ENCODE data around the gene SPIRE1.

Gene SPIRE1

DNA sequence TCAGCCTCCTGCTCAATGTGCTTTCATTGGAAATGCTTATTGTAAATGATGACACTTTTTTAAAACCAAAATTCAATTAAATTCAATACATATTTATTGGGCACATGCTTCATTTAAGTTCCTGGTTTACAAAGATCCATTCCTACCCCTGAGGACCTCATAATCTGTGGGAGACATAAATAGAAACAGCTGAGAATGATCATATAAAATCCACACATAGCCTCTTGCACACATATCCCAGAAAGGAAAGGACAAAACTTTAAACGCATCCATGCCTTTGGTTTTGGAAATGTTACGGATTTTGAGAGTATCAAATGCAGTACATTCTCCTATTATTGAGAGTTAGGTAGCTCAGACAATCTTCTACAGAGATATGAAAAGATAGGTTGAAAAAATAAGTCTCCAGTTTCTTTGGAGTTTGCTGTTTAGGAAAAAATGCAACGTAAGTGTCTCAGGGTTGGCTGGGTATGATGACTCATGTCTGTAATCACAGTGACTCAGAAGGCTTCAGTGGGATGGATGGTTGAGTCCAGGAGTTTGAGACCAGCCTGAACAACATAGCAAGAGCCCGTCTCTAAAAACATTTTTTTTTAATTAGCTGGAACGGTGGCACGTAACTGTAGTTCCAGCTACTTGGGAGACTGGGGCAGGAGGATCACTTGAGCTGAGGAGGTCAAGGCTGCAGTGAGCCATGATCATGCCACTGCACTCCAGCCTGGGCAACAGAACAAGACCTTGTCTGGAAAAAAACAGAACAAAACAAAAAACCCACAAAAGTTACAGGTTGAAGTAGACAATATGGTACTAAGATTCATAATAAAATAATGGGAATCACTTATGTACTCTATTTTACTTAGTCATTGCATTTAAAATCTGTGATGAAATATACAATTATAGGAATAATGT, 254.1 kb downstream of the SPIRE1 start:
- Histone ChIP-seq H3K9me3 (ENCODE audit: insufficient read depth, low read depth, low read length) (no peaks in the 10 kb centered on the region), H3K27me3 (ENCODE audit: insufficient read depth, low read length) (peaks cover 34% of the 10 kb centered on the region), H3K4me3 (ENCODE audit: low read length) (no peak overlapping the region), H3K9ac (ENCODE audit: low read depth, low read length) (no peak overlapping the region), H3K4me1 (ENCODE audit: insufficient read depth, low read length) (0 out of 2 replicates have a peak, but pooled peaks cover 3% of the 10 kb centered on the region), H3K27ac (ENCODE audit: low read length) (no peak overlapping the region), H3K36me3 (ENCODE audit: insufficient read depth, low read depth, low read length) (no peaks in the 10 kb centered on the region)

DNA sequence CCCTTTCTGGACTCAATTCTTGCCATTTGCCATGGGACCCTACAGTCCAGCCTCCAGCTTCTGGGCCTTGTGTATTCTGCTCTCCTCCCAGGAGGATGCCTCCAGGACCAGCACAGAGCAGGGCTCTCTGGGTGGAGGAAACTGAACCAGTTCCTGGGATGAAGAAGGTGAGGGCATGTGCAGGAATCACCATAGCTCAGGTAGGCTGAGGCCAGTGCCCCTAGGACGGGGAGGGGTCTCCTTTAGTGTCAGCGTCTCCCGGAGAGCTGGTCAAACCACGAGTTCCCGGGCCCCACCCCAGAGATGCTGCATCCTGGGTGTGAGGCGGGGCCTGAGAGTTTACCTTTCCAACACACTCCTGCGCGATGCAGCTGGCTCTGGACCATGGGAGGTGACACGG, 256.0 kb downstream of the SPIRE1 start:
- Histone ChIP-seq H3K4me3 (ENCODE audit: low read length) (no peak overlapping the region), H3K27me3 (ENCODE audit: insufficient read depth, low read length) (peaks cover 21% of the 10 kb centered on the region), H3K27ac (ENCODE audit: low read length) (no peak overlapping the region), H3K36me3 (ENCODE audit: insufficient read depth, low read depth, low read length) (no peaks in the 10 kb centered on the region), H3K9ac (ENCODE audit: low read depth, low read length) (no peak overlapping the region), H3K4me1 (ENCODE audit: insufficient read depth, low read length) (0 out of 2 replicates have a peak, but pooled peaks cover 3% of the 10 kb centered on the region), H3K9me3 (ENCODE audit: insufficient read depth, low read depth, low read length) (no peaks in the 10 kb centered on the region)

DNA sequence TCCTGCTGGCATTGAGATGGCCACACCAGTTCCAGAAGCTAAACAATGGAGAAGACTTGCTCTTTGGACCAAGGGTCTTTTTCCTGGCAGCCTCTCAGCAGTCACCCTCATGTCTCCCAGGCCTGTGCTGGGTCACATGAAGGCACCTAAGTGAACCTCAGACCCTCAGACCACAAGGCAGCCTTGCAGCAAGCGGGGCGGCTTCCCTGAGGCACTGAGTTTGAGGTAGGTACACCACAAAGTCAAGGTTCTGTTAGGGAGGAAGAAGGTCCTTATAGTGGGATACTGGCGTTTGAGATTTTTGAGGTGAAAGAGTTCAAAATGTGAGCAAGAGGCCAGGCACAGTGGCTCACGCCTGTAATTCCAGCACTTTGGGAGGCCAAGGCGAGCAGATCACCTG, 258.7 kb downstream of the SPIRE1 start:
- H3K4me1 ChIP-seq (ENCODE audit: insufficient read depth, low read length): 0 out of 2 replicates have a peak, but pooled peaks cover 3% of the 10 kb centered on the region
- no peaks in the 10 kb centered on the region for H3K27me3 ChIP-seq (ENCODE audit: insufficient read depth, low read length)
- H3K27ac ChIP-seq (ENCODE audit: low read length): no peak overlapping the region
- no peaks in the 10 kb centered on the region for H3K9me3 ChIP-seq (ENCODE audit: insufficient read depth, low read depth, low read length)
- H3K36me3 ChIP-seq (ENCODE audit: insufficient read depth, low read depth, low read length): no peaks in the 10 kb centered on the region
- no peak overlapping the region for H3K4me3 ChIP-seq (ENCODE audit: low read length)
- no peak overlapping the region for H3K9ac ChIP-seq (ENCODE audit: low read depth, low read length)

DNA sequence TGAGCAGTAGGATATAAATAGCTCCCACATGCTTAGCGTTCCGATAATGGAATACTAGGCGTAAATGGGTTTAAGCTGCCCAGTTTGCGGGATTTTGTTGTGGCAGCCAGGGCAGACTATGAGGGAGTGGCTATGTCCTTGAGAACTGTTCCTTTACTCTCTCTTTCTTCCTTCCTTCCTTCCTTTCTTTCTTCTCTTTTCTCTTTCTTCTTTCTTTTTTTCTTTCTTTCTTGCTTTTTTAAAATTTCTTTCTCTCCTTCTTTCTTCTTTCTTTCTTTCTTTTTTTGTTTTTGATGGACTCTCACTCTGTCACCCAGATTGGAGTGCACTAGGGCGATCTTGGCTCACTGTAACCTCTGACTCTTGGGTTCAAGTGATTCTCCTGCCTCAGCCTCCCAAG, 259.3 kb downstream of the SPIRE1 start:
- H3K4me1 ChIP-seq (ENCODE audit: insufficient read depth, low read length): 0 out of 2 replicates have a peak, but pooled peaks cover 3% of the 10 kb centered on the region
- H3K9ac ChIP-seq (ENCODE audit: low read depth, low read length): no peak overlapping the region
- no peaks in the 10 kb centered on the region for H3K36me3 ChIP-seq (ENCODE audit: insufficient read depth, low read depth, low read length)
- H3K27ac ChIP-seq (ENCODE audit: low read length): no peak overlapping the region
- H3K4me3 ChIP-seq (ENCODE audit: low read length): no peak overlapping the region
- H3K9me3 ChIP-seq (ENCODE audit: insufficient read depth, low read depth, low read length): no peaks in the 10 kb centered on the region
- no peaks in the 10 kb centered on the region for H3K27me3 ChIP-seq (ENCODE audit: insufficient read depth, low read length)

DNA sequence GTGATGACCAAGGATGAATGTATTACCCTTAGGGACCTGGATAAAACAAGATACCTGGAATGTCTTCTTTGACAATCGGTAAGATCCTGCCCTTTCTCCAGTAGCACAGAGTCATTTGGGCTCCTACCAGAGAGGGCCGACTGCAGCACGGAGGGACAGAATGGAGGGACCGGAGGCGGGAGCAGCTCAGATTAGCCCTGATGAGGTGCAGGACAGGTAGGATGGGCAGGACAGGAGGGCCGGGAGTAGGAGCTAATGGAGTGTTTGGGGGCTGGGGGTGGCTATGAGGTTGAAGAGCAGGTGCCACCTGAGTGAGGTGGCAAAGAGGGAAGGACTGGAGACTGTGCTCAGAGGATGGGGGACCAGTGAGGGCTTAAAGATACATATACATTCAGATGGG, 260.1 kb downstream of the SPIRE1 start:
- Histone ChIP-seq H3K36me3 (ENCODE audit: insufficient read depth, low read depth, low read length) (no peaks in the 10 kb centered on the region), H3K27ac (ENCODE audit: low read length) (no peak overlapping the region), H3K4me1 (ENCODE audit: insufficient read depth, low read length) (0 out of 2 replicates have a peak, but pooled peaks cover 3% of the 10 kb centered on the region), H3K4me3 (ENCODE audit: low read length) (no peak overlapping the region), H3K9ac (ENCODE audit: low read depth, low read length) (no peak overlapping the region), H3K27me3 (ENCODE audit: insufficient read depth, low read length) (no peaks in the 10 kb centered on the region), H3K9me3 (ENCODE audit: insufficient read depth, low read depth, low read length) (no peaks in the 10 kb centered on the region)

DNA sequence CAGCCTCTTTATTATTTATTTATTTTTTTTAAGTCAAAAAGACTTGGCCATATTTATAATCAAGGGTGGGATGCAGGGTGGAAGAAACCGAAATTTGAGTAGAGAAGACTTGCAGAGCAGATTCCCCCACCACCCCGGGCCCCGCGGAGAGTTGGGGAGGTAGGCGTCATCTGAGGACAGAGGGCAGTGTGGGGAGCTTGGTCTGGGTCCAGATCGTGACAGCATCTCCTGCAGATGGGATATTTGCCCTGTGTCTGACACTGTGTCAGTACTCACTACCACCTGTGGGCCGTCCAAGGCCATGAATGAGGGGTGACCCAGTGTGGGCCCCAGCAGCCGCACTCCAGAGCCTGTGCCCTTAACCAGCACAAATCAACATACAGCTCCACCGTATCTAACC, 260.7 kb downstream of the SPIRE1 start:
- Histone ChIP-seq H3K9me3 (ENCODE audit: insufficient read depth, low read depth, low read length) (no peaks in the 10 kb centered on the region), H3K27me3 (ENCODE audit: insufficient read depth, low read length) (no peaks in the 10 kb centered on the region), H3K27ac (ENCODE audit: low read length) (no peak overlapping the region), H3K9ac (ENCODE audit: low read depth, low read length) (no peak overlapping the region), H3K36me3 (ENCODE audit: insufficient read depth, low read depth, low read length) (no peaks in the 10 kb centered on the region), H3K4me3 (ENCODE audit: low read length) (no peak overlapping the region), H3K4me1 (ENCODE audit: insufficient read depth, low read length) (0 out of 2 replicates have a peak, but pooled peaks cover 3% of the 10 kb centered on the region)

Data from iPS-20b (cell line).